Natural killer cell (primary cell): ENCODE data around the gene ZNF74. TPM values are rescaled to one million over a fixed set of nuclear protein-coding genes. Genes with fewer than 3 reads are reported as not detected.

Experiments used
- ATAC-seq, 3 donors: fragments of 150-1000 bp in 2 of 3; fragments of 200-7000 bp in 1 of 3; cut with Tn5 transposase; 1 replicate in 1 of 3; 2 replicates in 2 of 3; pipeline ENCODE4 v1.10.0; 2021; ENCODE audit warnings: mild to moderate bottlenecking in 2 of 3, moderate library complexity in 2 of 3
- DNase-seq, 2 donors: peaks; one replicate each; pipeline versions ENCODE4 v3.0.0 to v3.0.0-alpha.2; 2013 to 2021; ENCODE audit warnings: mixed read lengths in 1 of 2
- H3K27ac ChIP-seq: one replicate; pipeline ENCODE4 v1.5.1; 2013; ENCODE audit warnings: mild to moderate bottlenecking, low read length
- H3K27me3 ChIP-seq: one replicate; pipeline ENCODE4 v1.6.1; 2013; ENCODE audit warnings: low read length; ENCODE audit not compliant: control insufficient read depth, insufficient read depth
- H3K36me3 ChIP-seq: one replicate; pipeline ENCODE4 v1.6.1; 2013; ENCODE audit warnings: low read length; ENCODE audit not compliant: control insufficient read depth, insufficient read depth
- H3K4me1 ChIP-seq: one replicate; pipeline ENCODE4 v1.6.1; 2013; ENCODE audit warnings: low read length; ENCODE audit not compliant: control insufficient read depth, insufficient read depth
- H3K4me3 ChIP-seq: one replicate; pipeline ENCODE4 v1.5.1; 2013; ENCODE audit warnings: low read length
- H3K9me3 ChIP-seq: one replicate; pipeline ENCODE4 v1.6.1; 2013; ENCODE audit warnings: low read length; ENCODE audit not compliant: control insufficient read depth, insufficient read depth
- H3K27ac Mint-ChIP-seq, 2 donors: one replicate each; pipeline ENCODE4 v1.8.0; 2022; ENCODE audit warnings: mild to moderate bottlenecking in 2 of 2, mixed read lengths in 2 of 2, moderate library complexity in 1 of 2
- H3K27me3 Mint-ChIP-seq, 2 donors: one replicate each; pipeline ENCODE4 v1.8.0; 2022; ENCODE audit warnings: low read depth in 2 of 2, mixed read lengths in 2 of 2
- H3K36me3 Mint-ChIP-seq: one replicate; pipeline ENCODE4 v1.8.0; 2022; ENCODE audit warnings: mixed read lengths
- H3K4me1 Mint-ChIP-seq, 2 donors: one replicate each; pipeline ENCODE4 v1.8.0; 2022; ENCODE audit warnings: mixed read lengths in 2 of 2
- H3K4me3 Mint-ChIP-seq: one replicate; pipeline ENCODE4 v1.8.0; 2022; ENCODE audit warnings: mild to moderate bottlenecking, moderate library complexity, mixed read lengths
- H3K9me3 Mint-ChIP-seq, 2 donors: one replicate each; pipeline ENCODE4 v1.8.0; 2022; ENCODE audit warnings: mixed read lengths in 2 of 2
- CTCF ChIP-seq: fragments of 200-600 bp; IDR thresholded peaks from one replicate; pipeline ENCODE4 v1.8.0; 2022; ENCODE audit warnings: antibody characterized with exemption
- WGBS: methylation state at CpG from one replicate; pipeline ENCODE4 v1.1.7; 2013; ENCODE audit warnings: missing lambda C conversion rate; ENCODE audit not compliant: insufficient coverage; 5-methylcytosine and 5-hydroxymethylcytosine counted together
- intact Hi-C: fragments of 100-400 bp; cut with micrococcal nuclease; formaldehyde crosslinking; loops from one replicate; pipeline ENCODE4 v1.14.2; 2022
- total RNA-seq, 4 donors: library from RNA; stranded (reverse); fragments of 120-200 nt in 1 of 4; gene quantifications; one replicate each; pipeline versions ENCODE4 v1.2.3 to v1.2.4, GENCODE V29; 2013 to 2022

ZNF74 gene
- total RNA-seq, 3 donors from 2014 or later (not counting 1 experiment from before 2014, with no cell fraction given): 7.7 to 18.2 (median 10.4) TPM

- peaks cover 35% of the 10 kb centered on the region for H3K4me1 ChIP-seq
- Mint-ChIP-seq H3K4me1 (peaks cover 14 to 15% of the 10 kb centered on the region in 2 donors), H3K9me3 (peaks cover 0 to 4% of the 10 kb centered on the region in 2 donors), H3K4me3 (peak overlapping the region; percentile 13), H3K27ac (no peak overlapping the region), H3K36me3 (no peaks in the 10 kb centered on the region), H3K27me3 (no peaks in the 10 kb centered on the region)
- H3K36me3 ChIP-seq: peaks cover 29% of the 10 kb centered on the region
- TF ChIP-seq CTCF: no peak
- no peak for DNase-seq
- intact Hi-C loops: no loop called here
- WGBS: 97% methylated on average over 45 of the region's 45 CpGs
- no peak for ATAC-seq
- H3K9me3 ChIP-seq: no peaks in the 10 kb centered on the region
- no peaks in the 10 kb centered on the region for H3K27me3 ChIP-seq
- no peak overlapping the region for H3K4me3 ChIP-seq
- H3K27ac ChIP-seq: no peak overlapping the region
Observed at GRCh38 chr22:20405291-20405930, 11.5 kb downstream of the ZNF74 start.

GRCh38 chr22:20405931-20406685 is 12.2 kb downstream of the ZNF74 start:
- TF ChIP-seq CTCF: no peak
- WGBS: 95% methylated on average over 60 of the region's 62 CpGs
- ATAC-seq: no peak
- DNase-seq: no peak
- Histone ChIP-seq H3K36me3 (peaks cover 26% of the 10 kb centered on the region), H3K9me3 (no peaks in the 10 kb centered on the region), H3K4me3 (no peak overlapping the region), H3K27me3 (no peaks in the 10 kb centered on the region), H3K27ac (no peak overlapping the region), H3K4me1 (peaks cover 35% of the 10 kb centered on the region)
- Mint-ChIP-seq H3K27ac (no peak overlapping the region), H3K4me3 (no peak overlapping the region), H3K27me3 (no peaks in the 10 kb centered on the region), H3K4me1 (peaks cover 14 to 15% of the 10 kb centered on the region in 2 donors), H3K9me3 (peaks cover 0 to 4% of the 10 kb centered on the region in 2 donors), H3K36me3 (no peaks in the 10 kb centered on the region)
- intact Hi-C loops: no loop called here

DNA sequence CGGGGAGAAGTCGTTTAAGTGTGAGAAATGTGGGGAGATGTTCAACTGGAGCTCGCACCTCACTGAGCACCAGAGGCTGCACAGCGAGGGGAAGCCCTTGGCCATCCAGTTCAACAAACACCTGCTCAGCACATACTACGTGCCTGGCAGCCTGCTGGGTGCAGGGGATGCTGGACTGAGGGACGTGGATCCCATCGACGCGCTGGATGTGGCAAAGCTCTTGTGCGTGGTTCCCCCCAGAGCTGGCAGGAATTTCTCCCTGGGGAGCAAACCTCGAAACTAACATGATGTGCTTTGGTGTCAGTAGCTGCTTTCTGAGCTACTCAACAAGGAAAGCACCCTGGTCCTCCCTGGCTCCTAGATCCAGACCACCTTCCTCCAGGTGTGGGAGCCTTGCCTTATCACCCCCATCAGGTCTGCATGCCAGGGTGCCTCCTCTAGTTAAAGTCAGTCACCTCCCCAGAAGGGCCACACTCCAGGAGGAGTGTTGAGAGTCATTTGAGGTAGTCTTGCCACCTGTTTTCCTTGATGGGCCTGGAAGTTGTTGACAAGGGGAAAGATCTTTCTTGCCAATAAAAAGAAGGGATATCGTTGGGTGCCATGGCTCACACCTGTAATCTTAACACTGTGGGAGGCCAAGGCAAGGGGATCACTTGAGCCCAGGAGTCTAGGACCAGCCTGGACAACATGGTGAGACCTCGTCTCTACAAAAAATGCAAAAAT is 12.9 kb downstream of the ZNF74 start:
- peaks cover 0 to 4% of the 10 kb centered on the region in 2 donors for H3K9me3 Mint-ChIP-seq
- WGBS: 87% methylated on average over 12 of the region's 13 CpGs
- no peak overlapping the region for H3K4me3 ChIP-seq
- no peak overlapping the region for H3K27ac ChIP-seq
- ATAC-seq: no peak
- H3K4me1 ChIP-seq: peaks cover 29% of the 10 kb centered on the region
- no peaks in the 10 kb centered on the region for H3K27me3 ChIP-seq
- DNase-seq: no peak
- no peak overlapping the region for H3K27ac Mint-ChIP-seq
- peaks cover 23% of the 10 kb centered on the region for H3K36me3 ChIP-seq
- intact Hi-C loops: no loop called here
- H3K9me3 ChIP-seq: no peaks in the 10 kb centered on the region
- peaks cover 14 to 15% of the 10 kb centered on the region in 2 donors for H3K4me1 Mint-ChIP-seq
- H3K27me3 Mint-ChIP-seq: no peaks in the 10 kb centered on the region
- no peak overlapping the region for H3K4me3 Mint-ChIP-seq
- TF ChIP-seq CTCF: no peak
- H3K36me3 Mint-ChIP-seq: no peaks in the 10 kb centered on the region
